NCI-H2196 (cell line): Measurements from ENCODE around the gene CDR2L.
"Not testable (repeated sequence)": the region's sequence is repeated elsewhere in the genome, so short reads cannot be mapped to it uniquely, and the experiment has no call there.

Experiments
- DNase-seq: peaks from one replicate; lab custom pipeline; 2025; ENCODE audit not compliant: unreplicated experiment; lab: John Stamatoyannopoulos, UW

Gene CDR2L

GRCh38 chr17:75009139-75009724, 21.8 kb downstream of the CDR2L start:
- DNase-seq = no peak

- peak; percentile 93 for DNase-seq
Measured at GRCh38 chr17:75010683-75011400, 23.4 kb downstream of the CDR2L start.

GRCh38 chr17:75011401-75012095, 24.1 kb downstream of the CDR2L start:
- peak; percentile 62 for DNase-seq

- no peak for DNase-seq
Measured at GRCh38 chr17:75012096-75012345, 24.6 kb downstream of the CDR2L start.

GRCh38 chr17:75012346-75013091, 25.1 kb downstream of the CDR2L start, which contains the start of gene MRPL58:
Gene MRPL58, plus strand, starts transcription at chr17:75012670. Its CDS starts 17 bp downstream, at chr17:75012687.
- peak; percentile 88 for DNase-seq

- no peak for DNase-seq
Measured at GRCh38 chr17:75013092-75013559, 25.7 kb downstream of the CDR2L start.

- DNase-seq = no peak
Measured at GRCh38 chr17:75019146-75019545, 31.7 kb downstream of the CDR2L start.

GRCh38 chr17:75019710-75020109, 32.3 kb downstream of the CDR2L start:
- no peak for DNase-seq

- no peak for DNase-seq
Measured at GRCh38 chr17:75020331-75021110, 33.1 kb downstream of the CDR2L start.

- DNase-seq = no peak
Measured at GRCh38 chr17:75024686-75025397, 37.4 kb downstream of the CDR2L start.

GRCh38 chr17:75025398-75025734, 37.9 kb downstream of the CDR2L start:
- DNase-seq = not testable (repeated sequence)

- DNase-seq = not testable (repeated sequence)
Measured at GRCh38 chr17:75026650-75027049, 39.2 kb downstream of the CDR2L start.

- DNase-seq = no peak
Measured at GRCh38 chr17:75030161-75030560, 42.7 kb downstream of the CDR2L start.

GRCh38 chr17:75031972-75032719, 44.7 kb downstream of the CDR2L start:
- peak; percentile 89 for DNase-seq

GRCh38 chr17:75032720-75033280, 45.4 kb downstream of the CDR2L start:
- DNase-seq = no peak

GRCh38 chr17:75033346-75034235, 46.2 kb downstream of the CDR2L start:
- DNase-seq = peak; percentile 95

- peak; percentile 91 for DNase-seq
Measured at GRCh38 chr17:75034236-75034908, 46.9 kb downstream of the CDR2L start.
